Stimulated activated CD8-positive, alpha-beta memory T cell treated with anti-CD3 and anti-CD28 coated beads, Interleukin-7, amount 100 ng/mL, for 1 hour (primary cell): ENCODE data around the gene LMOD1.
"Not testable (repeated sequence)": the region's sequence is repeated elsewhere in the genome, so short reads cannot be mapped to it uniquely, and the experiment has no call there.

Experiments
- DNase-seq, 2 donors: peaks; one replicate each; pipeline ENCODE4 v3.0.0-alpha.2; 2020; ENCODE audit warnings: low read depth in 2 of 2

Gene LMOD1

DNA sequence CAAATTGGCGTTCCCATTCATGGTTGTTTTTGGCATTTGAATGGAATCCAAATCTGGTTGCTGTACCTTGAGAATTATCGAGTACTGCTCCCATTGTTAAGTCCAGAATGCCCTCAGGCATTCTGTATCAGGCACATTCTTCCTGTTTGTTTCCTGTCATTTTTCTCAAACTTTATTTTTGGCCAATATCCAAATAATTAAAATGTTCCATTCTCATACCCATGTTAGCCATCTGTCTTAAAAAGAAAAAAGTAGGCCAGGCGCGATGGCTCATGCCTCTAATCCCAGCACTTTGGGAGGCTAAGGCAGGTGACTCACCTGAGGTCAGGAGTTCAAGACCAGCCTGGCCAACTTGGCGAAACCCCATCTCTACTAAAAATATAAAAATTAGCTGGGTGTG lies 86.9 kb downstream of the LMOD1 start:
- no peak for DNase-seq

DNA sequence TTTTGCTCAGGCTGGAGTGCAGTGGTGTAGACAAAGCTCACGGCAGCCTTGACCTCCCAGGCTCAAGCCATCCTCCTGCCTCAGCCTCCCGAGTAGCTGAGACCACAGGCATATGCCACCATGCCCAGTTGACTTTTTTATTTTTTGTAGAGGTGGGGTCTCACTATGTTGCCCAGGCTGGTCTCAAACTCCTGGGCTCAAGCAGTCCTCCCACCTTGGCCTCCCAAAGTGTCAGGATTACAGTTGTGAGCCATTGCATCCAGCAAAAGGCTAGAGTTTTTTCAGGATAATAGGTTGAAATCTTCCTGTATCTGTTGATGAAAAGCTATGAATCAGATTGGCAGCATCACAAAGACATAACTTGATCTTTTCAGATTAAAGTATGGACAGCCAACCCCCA lies 89.6 kb downstream of the LMOD1 start:
- DNase-seq: not testable (repeated sequence)

DNA sequence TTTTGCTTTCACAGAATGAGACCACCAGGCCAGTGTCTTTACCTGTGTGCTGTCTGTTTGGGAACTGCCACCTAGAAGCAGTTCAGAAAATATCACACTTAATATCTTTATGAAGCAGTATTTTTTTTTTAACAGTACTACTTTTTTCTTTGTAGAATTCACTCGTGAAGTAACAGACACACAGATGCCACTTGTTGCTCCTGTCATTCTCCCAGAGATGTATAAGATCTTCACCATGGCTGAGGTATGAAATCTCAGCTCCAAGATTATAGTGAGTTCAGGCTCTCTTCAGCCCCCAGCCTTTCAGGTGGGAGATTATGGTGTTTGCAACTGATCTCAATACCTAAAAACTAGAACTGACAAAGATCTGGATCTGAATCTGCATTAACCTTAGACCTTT lies 94.4 kb downstream of the LMOD1 start:
- no peak for DNase-seq

DNA sequence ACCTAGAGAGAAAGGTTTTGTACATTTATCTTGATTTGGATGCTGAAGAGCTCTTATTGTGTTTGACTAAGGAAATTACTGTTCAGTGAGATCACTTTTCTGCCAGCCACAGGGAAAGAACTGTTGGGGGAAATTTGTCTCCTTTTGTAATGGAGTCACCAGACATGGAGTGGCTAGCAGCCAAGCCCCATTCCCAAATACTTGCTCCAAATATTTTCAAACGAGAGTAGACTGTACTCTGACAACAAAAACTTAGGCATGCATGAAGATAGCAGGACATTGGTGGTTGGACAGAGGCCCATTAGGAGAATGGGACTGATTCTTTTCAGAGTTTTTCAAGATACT lies 96.3 kb downstream of the LMOD1 start:
- no peak for DNase-seq

DNA sequence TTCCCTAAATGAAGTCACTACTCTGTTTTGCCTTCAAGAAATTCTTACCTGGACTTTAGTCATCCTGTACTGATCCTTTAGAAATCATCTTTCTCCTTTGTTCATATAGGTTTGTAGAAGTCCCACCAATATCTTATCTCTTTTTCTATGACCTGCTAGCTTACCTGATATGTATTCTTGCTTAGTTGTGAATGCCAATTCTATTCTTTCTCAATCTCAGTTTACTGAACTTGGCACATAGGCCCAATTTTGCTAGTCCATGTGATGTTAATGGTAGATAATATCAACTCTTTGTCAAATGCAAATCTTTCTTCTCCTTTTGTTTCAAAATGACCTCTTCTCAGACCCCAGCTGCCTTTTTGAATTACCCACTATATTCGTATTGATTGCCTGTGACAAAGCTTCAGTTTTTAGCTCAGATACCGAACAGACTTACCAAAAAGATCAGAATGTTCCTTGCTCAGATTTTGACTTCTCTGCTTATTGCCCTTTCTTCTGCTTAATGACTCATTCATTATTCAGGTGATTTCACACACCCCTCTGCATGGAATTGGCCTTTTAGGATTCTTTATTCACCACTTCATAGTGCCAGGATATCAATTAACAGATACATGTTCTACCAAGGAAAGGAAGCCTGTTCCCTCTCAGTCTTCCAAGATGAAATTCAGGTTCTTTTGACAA lies 96.8 kb downstream of the LMOD1 start:
- no peak for DNase-seq

DNA sequence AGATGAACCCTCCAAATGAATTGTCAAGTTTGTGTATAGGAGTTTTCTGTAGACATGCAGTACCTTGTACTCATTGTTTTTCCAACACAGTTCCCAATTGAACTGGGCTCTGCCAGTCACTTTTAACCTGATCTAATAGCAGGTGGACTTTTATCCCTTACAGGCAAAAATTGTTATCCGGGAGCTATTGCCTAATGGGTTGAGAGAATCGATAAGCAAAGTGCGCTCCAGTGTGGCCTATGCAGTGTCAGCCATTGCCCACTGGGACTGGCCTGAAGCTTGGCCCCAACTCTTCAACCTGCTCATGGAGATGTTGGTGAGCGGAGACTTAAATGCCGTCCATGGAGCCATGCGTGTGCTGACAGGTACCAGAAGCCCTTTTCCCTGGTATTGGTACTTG lies 98.1 kb downstream of the LMOD1 start:
- DNase-seq: no peak

DNA sequence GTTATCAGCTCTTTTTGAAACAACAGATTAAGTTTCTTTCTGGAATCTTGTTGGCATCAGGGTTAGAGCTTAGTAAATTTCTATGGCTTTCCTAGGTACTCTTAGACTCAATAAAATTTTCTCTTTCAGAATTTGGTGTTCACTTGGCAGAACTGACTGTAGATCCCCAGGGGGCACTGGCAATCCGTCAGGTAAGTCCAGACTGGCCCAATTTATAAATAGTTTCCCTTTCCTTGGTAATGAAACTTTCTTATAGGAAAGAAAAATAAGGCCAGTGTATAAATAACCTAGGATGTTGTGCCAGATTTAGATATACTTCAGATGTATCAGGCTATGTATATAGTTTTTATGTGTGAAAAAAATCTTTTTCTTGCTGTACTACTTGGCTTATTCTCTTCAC lies 99.2 kb downstream of the LMOD1 start:
- no peak for DNase-seq
